Right atrium auricular region (tissue), 2 donors: ENCODE measurements around the gene LRCH1. TPM values are rescaled to one million over a fixed set of nuclear protein-coding genes. Genes with fewer than 3 reads are reported as not detected.
A peak's percentile ranks its signal among the peaks of the same experiment; 100 is the strongest.

Source experiments
- DNase-seq: peaks from one replicate; pipeline ENCODE4 v3.0.0-alpha.2; 2019; ENCODE audit warnings: low spot score
- H3K27ac ChIP-seq, 2 donors: fragments of 200-600 bp; sonication (generic); 1 replicate in 1 of 2; 2 replicates in 1 of 2; pipeline ENCODE4 v1.5.1; 2016 to 2019
- H3K27me3 ChIP-seq, 2 donors: fragments of 200-600 bp; sonication (generic); one replicate each; pipeline versions ENCODE4 v1.5.1 to v1.6.0; 2017 to 2019
- H3K36me3 ChIP-seq: fragments of 200-600 bp; sonication (generic); one replicate; pipeline ENCODE4 v1.5.1; 2016
- H3K4me1 ChIP-seq, 2 donors: fragments of 200-600 bp; sonication (generic); one replicate each; pipeline versions ENCODE4 v1.5.1 to v1.6.0; 2017 to 2019
- H3K4me3 ChIP-seq, 2 donors: fragments of 200-600 bp; sonication (generic); 1 replicate in 1 of 2; 2 replicates in 1 of 2; pipeline ENCODE4 v1.5.1; 2017 to 2019; ENCODE audit warnings: mild to moderate bottlenecking in 1 of 2, moderate library complexity in 1 of 2
- H3K9me3 ChIP-seq, 2 donors: fragments of 200-600 bp; sonication (generic); one replicate each; pipeline ENCODE4 v1.5.1; 2019
- CTCF ChIP-seq, 2 donors: fragments of 200-600 bp; sonication (generic); IDR thresholded peaks; one replicate each; pipeline ENCODE4 v1.5.1; 2019; ENCODE audit warnings: antibody characterized with exemption in 2 of 2
- total RNA-seq, 2 donors: library from RNA; depleted of rRNA; stranded (reverse); fragments of >200 nt; gene quantifications; one replicate each; pipeline ENCODE4 v1.1.0, GENCODE V29; 2016

The LRCH1 gene
- total RNA-seq, 2 donors from 2014 or later = 6.9 to 10.9 TPM

- TF ChIP-seq CTCF (IDR thresholded peaks at IDR 0.05) = no peak
- Histone ChIP-seq H3K9me3 (no peaks in the 10 kb centered on the region), H3K36me3 (no peaks in the 10 kb centered on the region), H3K27me3 (no peaks in the 10 kb centered on the region), H3K4me1 (peaks cover 0 to 29% of the 10 kb centered on the region in 2 donors), H3K27ac (peak overlapping the region; percentile 90 to 95), H3K4me3 (peak overlapping the region; percentile 92 to 98)
- no peak for DNase-seq
Measured at GRCh38 chr13:46553521-46553885, 533 bp downstream of the LRCH1 start.

GRCh38 chr13:46553886-46554858, 1.2 kb downstream of the LRCH1 start:
- Histone ChIP-seq H3K27ac (peak overlapping the region; percentile 90 to 95), H3K4me1 (peaks cover 0 to 34% of the 10 kb centered on the region in 2 donors), H3K4me3 (peak overlapping the region; percentile 92 to 98), H3K36me3 (no peaks in the 10 kb centered on the region), H3K27me3 (no peaks in the 10 kb centered on the region), H3K9me3 (no peaks in the 10 kb centered on the region)
- DNase-seq = peak; percentile 74
- TF ChIP-seq CTCF (IDR thresholded peaks at IDR 0.05) = peak in 1 of 2 donors; percentile 34

GRCh38 chr13:46554951-46555350, 2.0 kb downstream of the LRCH1 start:
- no peak for TF ChIP-seq CTCF (IDR thresholded peaks at IDR 0.05)
- H3K27me3 ChIP-seq = no peaks in the 10 kb centered on the region
- peak overlapping the region; percentile 90 to 95 for H3K27ac ChIP-seq
- peaks cover 0 to 41% of the 10 kb centered on the region in 2 donors for H3K4me1 ChIP-seq
- DNase-seq = no peak
- peak overlapping the region; percentile 92 to 98 for H3K4me3 ChIP-seq
- H3K36me3 ChIP-seq = no peaks in the 10 kb centered on the region
- H3K9me3 ChIP-seq = no peaks in the 10 kb centered on the region

- DNase-seq = no peak
- Histone ChIP-seq H3K36me3 (no peaks in the 10 kb centered on the region), H3K9me3 (no peaks in the 10 kb centered on the region), H3K27ac (peak overlapping the region in 1 of 2 donors; percentile 95), H3K4me1 (peaks cover 0 to 43% of the 10 kb centered on the region in 2 donors), H3K4me3 (no peak overlapping the region), H3K27me3 (no peaks in the 10 kb centered on the region)
- no peak for TF ChIP-seq CTCF (IDR thresholded peaks at IDR 0.05)
Measured at GRCh38 chr13:46555722-46556417, 2.9 kb downstream of the LRCH1 start.

- no peak for DNase-seq
- no peaks in the 10 kb centered on the region for H3K27me3 ChIP-seq
- H3K4me3 ChIP-seq = no peak overlapping the region
- no peak for TF ChIP-seq CTCF (IDR thresholded peaks at IDR 0.05)
- H3K36me3 ChIP-seq = no peaks in the 10 kb centered on the region
- peaks cover 0 to 44% of the 10 kb centered on the region in 2 donors for H3K4me1 ChIP-seq
- H3K9me3 ChIP-seq = no peaks in the 10 kb centered on the region
- H3K27ac ChIP-seq = no peak overlapping the region
Measured at GRCh38 chr13:46556418-46556779, 3.4 kb downstream of the LRCH1 start.
